DMS153 treated with DMSO at 0.1 percent for 48 hours (cell line): ENCODE data around the gene TAPBP.
"Not testable (repeated sequence)": the region's sequence is repeated elsewhere in the genome, so short reads cannot be mapped to it uniquely, and the experiment has no call there.

ENCODE experiments used
- DNase-seq: peaks from one replicate; lab custom pipeline; 2025; ENCODE audit not compliant: unreplicated experiment; lab: John Stamatoyannopoulos, UW

Gene TAPBP

GRCh38 chr6:33277663-33278391 lies 36.1 kb downstream of the TAPBP start:
- DNase-seq = no peak

GRCh38 chr6:33276864-33277662 lies 36.8 kb downstream of the TAPBP start, which contains the start of gene B3GALT4:
Gene B3GALT4 (plus strand): TSS chr6:33277123. CDS start chr6:33277420, 297 bp downstream.
- DNase-seq = peak; percentile 59

GRCh38 chr6:33276581-33276863 lies 37.4 kb downstream of the TAPBP start:
- no peak for DNase-seq

GRCh38 chr6:33275795-33276580 lies 37.9 kb downstream of the TAPBP start:
- DNase-seq = not testable (repeated sequence)

GRCh38 chr6:33273924-33274902 lies 39.7 kb downstream of the TAPBP start:
- no peak for DNase-seq

- DNase-seq = no peak
Observed at GRCh38 chr6:33273129-33273923, 40.6 kb downstream of the TAPBP start.

- DNase-seq = no peak
Observed at GRCh38 chr6:33272275-33273128, 41.4 kb downstream of the TAPBP start.

GRCh38 chr6:33271468-33272274 lies 42.2 kb downstream of the TAPBP start, which contains the start of the genes RPS18 and VPS52:
Gene RPS18 (plus strand): TSS chr6:33272075. CDS start chr6:33272120, 45 bp downstream.
Gene VPS52 (minus strand): TSS chr6:33271876. CDS start chr6:33271675, 201 bp downstream.
- peak; percentile 93 for DNase-seq

- DNase-seq = no peak
Observed at GRCh38 chr6:33271117-33271467, 42.8 kb downstream of the TAPBP start.

- no peak for DNase-seq
Observed at GRCh38 chr6:33264015-33264414, 49.9 kb downstream of the TAPBP start.

- DNase-seq = not testable (repeated sequence)
Observed at GRCh38 chr6:33262490-33262889, 51.4 kb downstream of the TAPBP start.

GRCh38 chr6:33259032-33259431 lies 54.8 kb downstream of the TAPBP start:
- DNase-seq = no peak

- no peak for DNase-seq
Observed at GRCh38 chr6:33254591-33254990, 59.3 kb downstream of the TAPBP start.

GRCh38 chr6:33252759-33253158 lies 61.1 kb downstream of the TAPBP start:
- DNase-seq = no peak

GRCh38 chr6:33251395-33252012 lies 62.4 kb downstream of the TAPBP start:
- no peak for DNase-seq

- no peak for DNase-seq
Observed at GRCh38 chr6:33250731-33251130, 63.1 kb downstream of the TAPBP start.
